Measurements from ENCODE around the gene ZNF747.
A peak's percentile ranks its signal among the peaks of the same experiment; 100 is the strongest.

Gene ZNF747

GRCh38 chr16:30509081-30509765 lies 25.4 kb downstream of the ZNF747 start:
- no peak for DNase-seq (ENCODE audit: low read depth)
- no peak for TF ChIP-seq CTCF (IDR thresholded peaks at IDR 0.05; ENCODE audit: control insufficient read depth, insufficient read depth, low read depth, low read length, missing control alignments)
- H3K4me3 ChIP-seq (ENCODE audit: control insufficient read depth, low read depth, low read length): no peak overlapping the region

DNA sequence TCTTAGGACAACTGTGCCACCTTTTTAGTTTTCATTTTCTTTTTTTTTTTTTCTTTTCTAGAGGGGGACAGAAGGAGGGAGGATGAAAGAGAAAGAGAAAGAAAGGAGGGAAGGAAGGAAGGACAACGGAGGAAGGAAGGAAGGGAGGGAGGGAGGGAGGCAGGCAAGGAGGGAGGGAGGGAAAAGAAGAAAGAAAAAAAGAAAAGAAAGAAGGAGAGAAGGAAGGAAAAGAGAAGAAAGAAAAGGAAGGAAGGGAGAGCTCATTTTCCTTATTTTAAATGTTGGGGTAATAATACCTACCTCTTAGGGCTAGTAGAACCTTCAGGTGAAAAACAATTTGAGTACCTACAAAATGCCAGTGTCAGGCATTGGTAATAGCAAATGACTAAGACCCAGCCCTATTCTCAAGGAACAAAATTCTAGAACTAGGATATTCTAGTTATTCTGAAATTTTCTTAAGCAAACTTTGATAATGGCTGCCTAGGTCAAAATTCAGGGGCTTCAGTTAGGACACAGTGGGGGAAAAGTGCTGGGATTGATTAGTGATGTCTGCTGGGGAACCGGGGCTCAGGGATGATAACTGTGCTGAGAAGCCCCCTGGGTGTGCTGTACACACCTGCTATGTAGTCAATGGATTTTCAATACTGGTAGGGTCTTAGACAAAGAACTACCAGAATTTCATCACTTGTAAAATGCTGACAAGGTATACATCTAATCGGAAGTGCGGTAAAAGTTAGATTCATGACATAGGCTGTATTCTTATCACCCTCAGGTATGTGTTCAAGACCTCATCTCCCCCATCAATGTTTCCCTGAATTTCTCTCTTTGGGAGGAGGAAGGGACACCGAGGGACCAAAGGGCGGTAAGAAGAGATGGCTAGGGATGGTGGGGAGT lies 31.0 kb downstream of the ZNF747 start:
- TF ChIP-seq CTCF (IDR thresholded peaks at IDR 0.05; ENCODE audit: control insufficient read depth, insufficient read depth, low read depth, low read length, missing control alignments): no peak
- no peak overlapping the region for H3K4me3 ChIP-seq (ENCODE audit: control insufficient read depth, low read depth, low read length)
- no peak for DNase-seq (ENCODE audit: low read depth)

DNA sequence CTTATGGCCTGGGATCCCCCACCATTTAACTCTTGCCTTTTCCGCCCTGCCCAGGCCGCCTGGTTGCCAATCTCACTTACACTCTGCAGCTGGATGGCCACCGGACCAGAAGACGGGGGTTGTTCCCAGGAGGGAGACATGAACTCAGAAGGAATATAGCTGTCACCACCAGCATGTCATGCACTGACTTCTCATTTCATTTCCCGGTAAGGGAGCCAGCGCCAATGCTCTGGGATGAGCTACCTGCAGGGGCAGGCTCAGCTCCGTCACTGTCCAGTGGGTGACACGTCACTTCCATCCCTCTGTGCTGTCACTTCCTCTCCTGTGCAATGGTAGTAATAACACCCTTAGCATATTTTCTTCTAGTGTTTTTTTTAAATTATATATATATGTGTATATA lies 35.4 kb downstream of the ZNF747 start:
- no peak for DNase-seq (ENCODE audit: low read depth)

DNA sequence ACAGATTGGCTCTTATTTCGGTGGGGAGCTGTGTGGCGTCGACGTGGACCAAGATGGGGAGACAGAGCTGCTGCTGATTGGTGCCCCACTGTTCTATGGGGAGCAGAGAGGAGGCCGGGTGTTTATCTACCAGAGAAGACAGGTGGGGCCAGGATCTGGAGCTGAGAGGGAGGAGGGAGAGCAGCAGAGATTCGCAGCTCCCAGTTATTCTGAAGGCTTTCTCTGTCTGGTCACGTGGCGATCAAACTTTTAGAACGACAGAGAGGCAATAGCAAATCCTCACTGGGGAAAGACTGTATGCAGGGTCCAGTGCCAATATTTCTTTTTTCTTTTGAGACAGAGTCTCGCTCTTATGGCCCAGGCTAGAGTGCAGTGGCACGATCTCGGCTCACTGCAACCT lies 39.9 kb downstream of the ZNF747 start:
- H3K4me3 ChIP-seq (ENCODE audit: control insufficient read depth, low read depth, low read length): no peak overlapping the region
- no peak for TF ChIP-seq CTCF (IDR thresholded peaks at IDR 0.05; ENCODE audit: control insufficient read depth, insufficient read depth, low read depth, low read length, missing control alignments)
- no peak for DNase-seq (ENCODE audit: low read depth)

More for the DNA sequence above, 35.4 kb downstream of the ZNF747 start:
- H3K4me3 ChIP-seq (ENCODE audit: control insufficient read depth, low read depth, low read length): no peak overlapping the region
- no peak for TF ChIP-seq CTCF (IDR thresholded peaks at IDR 0.05; ENCODE audit: control insufficient read depth, insufficient read depth, low read depth, low read length, missing control alignments)

DNA sequence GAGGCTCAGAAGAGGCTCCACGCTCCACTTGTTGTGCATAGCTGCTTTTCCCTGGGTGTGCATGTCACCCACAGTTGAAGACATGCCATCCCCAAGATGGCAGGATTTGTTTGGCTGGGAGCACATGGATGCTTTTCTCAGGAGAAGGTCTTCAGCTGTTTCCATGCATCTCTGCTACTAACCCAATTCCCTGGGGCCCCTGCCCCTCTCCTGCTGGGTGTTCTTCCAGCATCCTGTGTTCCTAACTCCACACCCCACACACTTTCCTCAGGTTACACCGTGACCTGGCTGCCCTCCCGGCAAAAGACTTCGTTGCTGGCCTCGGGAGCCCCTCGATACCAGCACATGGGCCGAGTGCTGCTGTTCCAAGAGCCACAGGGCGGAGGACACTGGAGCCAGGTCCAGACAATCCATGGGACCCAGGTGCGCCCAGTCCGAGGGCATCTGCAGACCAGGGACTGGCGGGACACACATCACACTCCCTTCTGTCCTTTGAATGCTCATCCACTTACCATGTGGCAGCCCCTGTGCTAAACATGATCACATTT lies 40.6 kb downstream of the ZNF747 start:
- no peak for TF ChIP-seq CTCF (IDR thresholded peaks at IDR 0.05; ENCODE audit: control insufficient read depth, insufficient read depth, low read depth, low read length, missing control alignments)
- DNase-seq (ENCODE audit: low read depth): no peak
- no peak overlapping the region for H3K4me3 ChIP-seq (ENCODE audit: control insufficient read depth, low read depth, low read length)

GRCh38 chr16:30491744-30492308 lies 42.8 kb downstream of the ZNF747 start:
- DNase-seq (ENCODE audit: low read depth): peak; percentile 24
- no peak overlapping the region for H3K4me3 ChIP-seq (ENCODE audit: control insufficient read depth, low read depth, low read length)
- TF ChIP-seq CTCF (IDR thresholded peaks at IDR 0.05; ENCODE audit: control insufficient read depth, insufficient read depth, low read depth, low read length, missing control alignments): no peak
